RKO (cell line): ENCODE results near the gene C9orf43.

ENCODE experiments used
- DNase-seq: peaks from one replicate; pipeline ENCODE4 v3.0.0-alpha.2; 2016; ENCODE audit warnings: low spot score

Gene C9orf43

DNA sequence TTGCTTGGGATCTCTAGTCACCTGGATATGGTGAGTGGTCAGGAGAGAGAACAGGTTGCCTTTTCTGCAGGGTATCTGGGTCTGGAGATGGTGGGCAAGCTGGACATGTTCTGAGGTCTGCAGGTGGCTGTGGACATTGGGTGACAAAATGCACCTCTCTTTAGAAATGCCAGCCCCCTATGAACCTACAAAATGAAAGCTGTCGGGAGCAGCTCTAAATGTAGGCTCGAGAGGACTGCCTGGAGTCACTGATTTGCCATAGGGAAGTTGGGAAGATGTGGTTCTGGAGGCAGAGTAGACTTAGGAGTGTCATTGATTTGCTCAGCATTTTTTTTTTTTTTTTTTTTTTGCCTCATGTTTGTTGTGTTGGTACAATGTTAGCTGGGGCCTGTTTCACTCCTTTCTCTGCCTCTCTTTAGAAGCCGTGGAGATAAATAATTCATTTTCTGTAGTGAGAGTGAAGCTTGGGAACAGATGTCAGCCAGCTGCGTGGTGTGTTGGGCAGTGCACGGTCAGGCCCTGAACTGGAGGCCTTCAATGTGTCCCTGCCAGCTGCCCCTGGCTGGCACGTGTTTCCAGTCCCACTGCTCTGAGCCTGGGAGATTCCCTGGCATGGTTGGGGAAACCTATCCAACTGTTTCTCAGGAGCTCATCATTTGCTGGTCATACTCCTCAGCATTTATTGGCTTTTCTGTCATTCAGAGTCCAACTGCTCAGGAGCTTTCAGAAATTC lies 58.3 kb downstream of the C9orf43 start:
- no peak for DNase-seq

DNA sequence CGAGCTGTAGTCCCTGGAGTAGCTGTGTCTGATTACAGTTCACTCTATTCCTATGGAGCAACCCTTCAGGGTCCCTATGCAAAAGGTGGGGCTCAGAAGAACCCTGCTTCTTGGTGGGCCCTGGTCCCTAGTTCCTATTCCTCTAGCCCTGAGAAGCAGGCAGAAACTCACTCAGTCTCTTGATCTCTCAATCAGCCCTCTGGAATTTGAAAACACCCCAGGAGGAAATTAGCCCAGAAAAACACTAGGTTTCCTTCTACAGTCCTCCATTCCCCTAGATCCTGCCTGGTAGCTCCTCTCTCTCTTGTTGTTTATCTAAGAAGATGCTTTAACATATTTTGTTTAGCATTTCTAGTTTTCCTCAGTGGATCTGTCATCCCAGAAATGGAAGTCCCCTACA lies 60.6 kb downstream of the C9orf43 start:
- no peak for DNase-seq

- DNase-seq, result no peak
Observed at GRCh38 chr9:113471566-113471965, 61.0 kb downstream of the C9orf43 start.

DNA sequence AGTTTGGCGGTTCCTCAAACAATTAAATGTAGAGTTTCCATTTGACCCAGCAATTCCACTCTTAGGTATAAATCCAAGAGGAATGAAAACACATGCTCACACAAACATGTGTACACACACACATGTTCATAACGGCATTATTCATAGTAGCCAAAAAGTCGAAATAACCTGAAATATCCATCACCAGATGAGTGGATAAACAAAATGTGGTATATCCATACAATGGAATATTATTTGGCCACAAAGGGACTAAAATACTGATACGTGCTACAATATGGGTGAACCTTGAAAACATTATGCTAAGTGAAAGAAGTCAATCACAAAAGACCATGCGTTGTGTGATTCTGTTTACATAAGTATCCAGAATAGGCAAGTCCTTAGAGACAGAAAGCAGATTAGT lies 61.7 kb downstream of the C9orf43 start:
- no peak for DNase-seq

- DNase-seq, result no peak
Observed at GRCh38 chr9:113474360-113475028, 63.9 kb downstream of the C9orf43 start.

- DNase-seq, result no peak
Observed at GRCh38 chr9:113475031-113475430, 64.5 kb downstream of the C9orf43 start.

GRCh38 chr9:113475992-113476391 lies 65.4 kb downstream of the C9orf43 start:
- no peak for DNase-seq

DNA sequence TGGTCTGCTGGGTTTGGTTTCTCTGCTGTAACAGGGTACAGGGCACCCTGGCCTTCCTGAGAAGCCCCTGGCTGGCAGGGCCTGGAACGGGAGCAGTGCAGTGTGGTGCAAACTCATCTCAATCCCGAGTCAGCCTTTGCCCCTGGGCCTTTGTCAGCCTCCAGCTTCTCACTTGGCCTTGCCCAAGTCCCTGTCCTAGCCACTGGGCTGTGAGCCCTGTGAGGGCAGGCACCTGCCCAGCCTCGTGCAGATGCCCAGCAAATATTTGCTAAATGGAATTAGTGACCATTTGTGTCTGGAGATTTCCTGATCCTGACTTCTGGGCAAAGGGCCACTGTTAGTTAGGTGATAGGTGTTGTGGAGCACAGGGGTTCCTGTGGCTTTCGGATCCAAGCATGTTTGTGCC lies 66.0 kb downstream of the C9orf43 start:
- no peak for DNase-seq

DNA sequence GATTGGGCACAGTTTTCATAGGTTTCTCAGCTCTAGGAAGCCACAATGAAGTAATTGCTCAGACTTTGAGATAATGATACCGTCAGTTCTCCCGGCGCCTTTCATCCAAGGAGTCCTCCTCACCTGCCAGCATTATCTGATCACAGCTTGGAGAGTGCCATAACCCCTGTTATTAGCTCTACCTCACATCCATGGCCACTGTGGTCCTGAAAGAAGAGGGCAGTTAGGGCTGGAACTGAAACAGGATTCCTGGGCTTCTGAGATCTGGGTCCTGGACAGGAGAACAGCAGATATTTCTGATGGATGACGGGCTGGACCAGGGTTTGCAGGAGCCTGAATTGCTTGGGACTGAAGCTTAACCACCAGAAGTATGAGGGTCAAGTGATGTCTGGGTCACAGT lies 66.5 kb downstream of the C9orf43 start:
- DNase-seq, result no peak

GRCh38 chr9:113477661-113478060 lies 67.1 kb downstream of the C9orf43 start:
- DNase-seq, result no peak

DNA sequence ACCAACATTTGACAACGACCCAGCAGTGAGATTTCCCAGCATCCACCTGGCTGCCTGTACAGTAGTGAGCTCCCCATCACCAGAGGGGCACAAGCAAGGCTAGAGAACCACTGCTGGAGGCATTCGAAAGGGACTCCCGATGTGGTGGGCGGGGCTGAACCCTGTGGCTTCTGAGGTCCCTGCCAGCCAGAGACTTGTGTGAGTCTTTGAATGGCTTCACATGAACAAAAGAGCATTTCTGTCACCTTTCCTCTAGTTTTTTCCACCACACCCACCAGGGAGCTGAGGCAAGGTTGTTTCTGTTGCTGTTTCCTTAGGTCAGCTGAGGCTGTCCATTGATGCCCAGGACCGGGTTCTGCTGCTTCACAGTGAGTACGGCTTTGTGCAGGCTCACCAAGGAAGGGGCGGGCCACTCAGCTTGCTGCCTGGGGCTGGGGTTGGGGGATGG lies 68.7 kb downstream of the C9orf43 start:
- no peak for DNase-seq
